GM10847 (cell line): ENCODE measurements around the gene ACAD9.

Experiments used
- POLR2A ChIP-seq: IDR thresholded peaks from 2 replicates; pipeline ENCODE4 v1.6.1; 2011; ENCODE audit not compliant: insufficient read length; ENCODE audit errors: extremely low read depth

ACAD9 gene

GRCh38 chr3:128855569-128855968, 23.9 kb upstream of the ACAD9 start:
- no peak for TF ChIP-seq POLR2A

- no peak for TF ChIP-seq POLR2A
Observed at GRCh38 chr3:128858167-128858566, 21.3 kb upstream of the ACAD9 start.

DNA sequence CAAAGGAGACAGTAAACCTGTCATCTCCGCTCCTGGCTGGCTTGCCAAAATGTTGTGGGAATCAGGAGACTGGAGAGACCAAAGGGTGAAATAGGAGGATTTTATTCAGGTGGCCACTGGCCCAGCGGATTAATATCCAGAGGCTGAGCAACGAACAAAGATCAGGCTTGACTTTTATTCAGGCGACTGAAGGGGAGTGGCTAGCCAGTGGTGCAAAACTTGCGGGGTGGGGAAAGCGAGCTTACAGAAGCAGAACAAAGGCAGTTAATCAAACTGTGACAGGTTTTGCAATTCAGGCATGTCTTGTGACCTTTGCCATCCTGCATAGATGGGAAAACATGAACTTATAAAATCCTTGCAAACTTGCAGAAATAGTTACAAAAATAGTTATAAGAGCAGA, 19.8 kb upstream of the ACAD9 start:
- no peak for TF ChIP-seq POLR2A

GRCh38 chr3:128861491-128861890, 17.9 kb upstream of the ACAD9 start:
- no peak for TF ChIP-seq POLR2A

DNA sequence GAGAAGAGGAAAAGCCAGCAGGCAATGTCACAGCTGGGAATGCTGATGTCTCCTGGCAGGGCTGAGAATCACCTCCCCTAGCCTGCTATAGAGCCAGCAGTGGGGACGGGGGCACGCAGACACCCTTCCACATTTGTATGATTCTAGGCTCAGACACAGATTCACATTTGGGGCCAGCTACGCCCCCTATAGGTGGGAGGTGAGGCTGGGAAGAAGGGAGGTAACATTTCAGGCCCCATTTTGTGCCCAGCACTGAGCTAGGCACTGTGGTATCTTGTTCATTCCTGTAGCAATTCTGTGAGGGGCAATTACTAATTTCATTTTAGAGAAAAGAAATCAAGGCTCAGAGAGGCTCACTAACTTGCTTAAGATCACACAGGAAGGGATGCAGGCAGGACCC, 15.9 kb upstream of the ACAD9 start:
- TF ChIP-seq POLR2A = no peak

GRCh38 chr3:128864351-128864811, 15.0 kb upstream of the ACAD9 start:
- no peak for TF ChIP-seq POLR2A

DNA sequence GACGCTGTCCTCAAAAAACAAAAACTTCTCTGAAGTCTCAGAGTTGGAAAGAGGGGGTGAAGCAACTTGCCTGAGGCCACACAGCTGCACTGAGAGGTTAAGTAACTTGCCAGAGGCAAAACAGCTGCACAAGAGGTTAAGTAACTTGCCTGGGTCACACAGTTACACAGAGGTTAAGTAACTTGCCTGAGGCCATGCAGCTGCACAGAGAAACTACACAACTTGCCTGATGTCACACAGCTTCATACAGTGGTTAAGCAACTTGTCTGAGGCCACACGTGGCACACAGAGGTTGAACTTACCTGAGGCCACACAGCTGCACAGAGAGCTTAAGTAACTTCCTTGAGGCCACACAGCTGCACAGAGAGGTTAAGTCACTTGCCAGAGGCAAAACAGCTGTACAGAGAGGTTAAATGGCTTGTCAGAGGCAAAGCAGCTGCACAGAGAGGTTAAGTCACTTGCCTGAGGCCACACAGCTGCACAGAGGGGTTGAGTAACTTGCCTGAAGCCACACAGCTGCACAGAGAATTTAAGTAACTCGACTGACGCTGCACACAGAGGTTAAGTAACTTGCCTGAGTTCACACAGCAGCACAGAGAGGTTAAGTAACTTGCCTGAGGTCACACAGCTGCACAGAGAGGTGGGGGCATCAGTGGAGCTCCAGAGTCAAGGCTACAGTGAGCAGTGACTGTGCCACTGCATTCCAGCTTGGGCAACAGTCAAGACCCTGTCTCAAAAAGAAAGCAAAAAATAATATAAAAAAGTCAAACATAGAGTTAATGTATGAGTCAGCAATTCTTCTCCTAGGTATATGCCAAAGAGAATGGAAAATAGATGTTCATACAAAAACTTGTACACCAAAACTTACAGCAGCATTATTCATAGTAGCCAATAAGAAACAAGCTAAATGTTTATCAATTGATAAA, 12.0 kb upstream of the ACAD9 start:
- no peak for TF ChIP-seq POLR2A

GRCh38 chr3:128870347-128870746, 9.1 kb upstream of the ACAD9 start:
- no peak for TF ChIP-seq POLR2A

DNA sequence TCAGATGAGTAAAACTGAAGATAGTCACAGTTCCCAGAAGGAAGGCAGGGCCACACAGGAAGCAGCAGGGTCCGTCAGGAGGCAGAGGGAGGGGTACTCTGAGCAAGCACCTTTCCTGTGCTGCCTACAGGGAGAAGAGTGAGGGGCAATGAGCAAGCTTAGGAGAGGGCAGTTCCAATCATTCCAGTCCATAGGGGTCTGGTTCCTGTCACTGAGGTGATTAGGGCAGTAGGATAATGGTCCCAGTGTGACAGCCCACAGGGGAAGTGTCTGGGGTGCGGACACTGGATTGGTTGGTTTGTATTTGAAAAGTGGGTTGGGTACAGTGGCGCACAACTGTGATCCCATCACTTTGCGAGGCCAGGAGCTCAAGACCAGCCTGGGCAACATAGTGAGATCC, 7.1 kb upstream of the ACAD9 start:
- no peak for TF ChIP-seq POLR2A

GRCh38 chr3:128872744-128873143, 6.7 kb upstream of the ACAD9 start:
- TF ChIP-seq POLR2A = no peak

GRCh38 chr3:128873244-128874022, 6.0 kb upstream of the ACAD9 start:
- no peak for TF ChIP-seq POLR2A

DNA sequence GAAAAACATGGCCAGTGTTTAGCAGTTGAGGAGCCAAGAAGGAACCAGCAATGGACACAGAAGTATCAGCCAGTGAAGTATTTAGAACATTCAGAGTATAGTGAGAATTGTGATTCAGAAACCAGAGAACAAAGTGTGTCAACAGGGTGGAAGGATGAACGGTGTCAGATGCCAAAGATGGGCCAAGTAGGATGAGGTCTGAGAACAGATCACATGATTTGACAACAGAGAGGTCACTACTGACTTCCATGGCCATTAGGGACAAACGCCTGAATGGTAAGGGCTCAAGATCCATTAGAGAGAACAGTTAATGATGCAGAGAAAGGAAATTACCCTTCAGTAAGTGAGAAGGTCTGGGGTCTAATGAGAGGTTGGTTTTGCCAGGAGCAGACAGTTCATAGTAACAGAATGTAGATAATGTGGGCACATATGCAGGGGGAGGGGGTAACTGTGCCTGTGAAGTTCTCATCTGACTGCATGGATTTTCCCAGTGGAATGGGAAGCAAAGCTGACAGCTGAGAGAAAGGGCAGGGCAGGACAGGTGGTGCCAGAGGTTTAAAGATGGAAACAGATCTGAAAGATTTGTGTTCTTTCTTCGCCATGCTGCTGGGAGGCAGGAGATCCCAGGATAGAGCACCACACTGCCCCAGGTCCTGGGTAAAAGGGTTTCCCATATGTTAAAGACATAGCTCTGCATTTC, 4.8 kb upstream of the ACAD9 start:
- no peak for TF ChIP-seq POLR2A

DNA sequence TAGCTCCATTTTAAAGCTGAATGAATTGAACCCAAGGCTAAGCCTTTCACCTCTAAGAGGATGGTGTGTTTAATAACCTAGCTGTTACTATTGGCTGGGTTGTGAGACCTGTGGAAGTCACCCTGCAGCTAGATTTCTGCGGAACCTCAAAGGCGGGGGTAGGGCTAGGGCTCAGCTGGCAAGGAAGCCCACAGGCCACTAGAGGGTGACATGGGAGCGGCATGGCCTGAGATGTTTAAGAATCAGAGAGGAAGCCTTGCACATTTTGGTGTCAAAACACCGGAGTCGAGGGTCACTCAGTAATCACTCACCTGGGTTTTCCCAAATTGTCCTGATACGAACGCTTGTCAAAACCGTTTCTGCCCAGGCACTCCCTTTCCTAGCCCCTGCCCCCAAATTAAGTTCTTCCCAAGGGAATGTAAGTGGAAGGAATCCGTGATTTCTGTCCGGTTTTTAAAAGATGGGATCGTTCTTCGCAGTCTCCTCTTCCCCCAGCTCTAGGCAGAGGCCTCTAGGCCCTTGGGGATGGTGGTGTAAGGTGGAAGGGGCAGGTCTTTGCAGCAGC, 3.8 kb upstream of the ACAD9 start:
- TF ChIP-seq POLR2A = no peak

- no peak for TF ChIP-seq POLR2A
Observed at GRCh38 chr3:128878011-128878457, 1.4 kb upstream of the ACAD9 start.

GRCh38 chr3:128878556-128879124, 780 bp upstream of the ACAD9 start:
- TF ChIP-seq POLR2A = no peak

DNA sequence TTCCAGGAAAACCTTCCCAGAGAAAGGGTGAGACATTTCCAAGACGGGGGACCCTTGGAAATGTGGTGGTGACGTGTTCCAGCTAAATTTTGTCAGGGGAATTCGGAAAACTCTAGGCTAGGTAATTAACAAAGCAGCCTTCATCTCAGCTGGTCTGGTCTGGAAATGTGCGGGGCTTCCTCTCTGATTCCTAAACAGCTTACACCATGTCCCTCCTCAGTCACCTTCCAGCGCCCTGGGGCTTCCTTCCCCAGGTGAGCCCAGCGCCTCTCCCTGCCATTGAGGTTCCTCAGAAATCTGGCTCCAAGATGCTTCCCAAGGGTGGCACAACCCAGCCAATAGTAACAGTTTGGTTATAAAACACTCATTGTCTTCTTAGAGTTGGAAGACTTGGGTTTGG, 571 bp downstream of the ACAD9 start:
- TF ChIP-seq POLR2A = no peak
